ACC112 (cell line): Measurements from ENCODE around the gene ZFAND2A.
A peak's percentile ranks its signal among the peaks of the same experiment; 100 is the strongest.
"Not testable (repeated sequence)": the region's sequence is repeated elsewhere in the genome, so short reads cannot be mapped to it uniquely, and the experiment has no call there.

Experiments used
- H2AFZ ChIP-seq: fragments of 200-600 bp; sonication (generic); one replicate; pipeline ENCODE4 v1.6.0; 2017; ENCODE audit warnings: antibody characterized with exemption, low read length; ENCODE audit not compliant: unreplicated experiment
- H3K27ac ChIP-seq: fragments of 200-600 bp; sonication (generic); 2 replicates; pipeline ENCODE4 v1.5.1; 2014; ENCODE audit warnings: low read depth, mild to moderate bottlenecking, antibody characterized with exemption, low read length, moderate library complexity
- H3K27me3 ChIP-seq: fragments of 200-600 bp; sonication (generic); 2 replicates; pipeline ENCODE4 v1.6.1; 2014; ENCODE audit warnings: mild to moderate bottlenecking, antibody characterized with exemption, low read length, moderate library complexity, mixed read lengths; ENCODE audit not compliant: insufficient read depth
- H3K36me3 ChIP-seq: fragments of 200-600 bp; sonication (generic); 2 replicates; pipeline ENCODE4 v1.6.1; 2016; ENCODE audit warnings: mild to moderate bottlenecking, antibody characterized with exemption, low read length, moderate library complexity, mixed read lengths; ENCODE audit not compliant: insufficient read depth
- H3K4me1 ChIP-seq: fragments of 200-600 bp; sonication (generic); one replicate; pipeline ENCODE4 v1.6.1; 2016; ENCODE audit warnings: low read length, mixed read lengths; ENCODE audit not compliant: insufficient read depth, unreplicated experiment, control insufficient read depth
- H3K4me3 ChIP-seq: fragments of 200-600 bp; sonication (generic); 2 replicates; pipeline ENCODE4 v1.5.1; 2014; ENCODE audit warnings: mild to moderate bottlenecking, low read depth, low read length
- H3K79me2 ChIP-seq: fragments of 200-600 bp; sonication (generic); one replicate; pipeline ENCODE4 v1.6.0; 2016; ENCODE audit warnings: low read length; ENCODE audit not compliant: control insufficient read depth, unreplicated experiment, insufficient read depth

Gene ZFAND2A

DNA sequence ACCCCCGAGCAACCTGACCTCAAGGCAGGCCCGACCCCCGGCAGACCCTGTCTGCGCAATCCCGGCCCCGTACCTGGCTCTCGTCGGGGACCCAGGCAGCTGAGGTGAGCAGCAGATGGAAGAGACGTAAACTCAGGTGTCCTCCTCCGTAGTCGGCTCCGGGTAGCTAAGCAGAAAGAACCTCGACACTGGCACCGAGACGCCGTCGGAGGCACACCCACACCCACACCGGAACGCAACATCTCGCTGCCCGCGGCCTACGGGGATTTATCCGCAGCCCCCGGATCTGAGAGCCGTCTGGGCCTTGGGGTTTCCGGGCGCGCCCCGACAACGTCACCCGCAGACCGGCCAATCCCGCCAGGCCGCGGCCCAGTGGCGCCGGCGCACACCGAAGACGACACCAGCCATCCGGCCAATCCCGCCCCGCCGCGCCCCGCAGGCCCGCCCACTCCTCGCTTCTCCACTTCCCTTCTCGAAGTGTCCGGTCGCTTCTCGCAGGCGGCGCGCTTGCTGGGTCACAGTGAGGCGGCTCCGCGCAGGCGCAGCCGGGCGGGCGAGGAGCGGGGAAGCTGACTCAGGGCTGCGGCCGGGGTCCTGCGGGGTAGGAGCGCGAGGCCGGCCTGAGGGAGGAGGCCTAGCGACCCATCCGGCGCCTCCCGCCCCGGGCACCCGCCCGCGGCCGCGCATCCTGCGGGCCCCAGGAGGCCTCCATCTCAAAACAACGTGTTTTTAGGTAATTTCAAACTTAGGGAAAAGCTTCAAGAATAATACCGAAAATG is at the start of gene ZFAND2A:
Gene ZFAND2A (minus strand): TSS at position 306 of the 779 bp plus-strand sequence. CDS start 1,984 bp downstream, outside the sequence.
- H2AFZ ChIP-seq: peak within 1 kb of the TSS; percentile 70
- peaks cover 32% of the 10 kb centered on the region for H3K79me2 ChIP-seq
- H3K4me1 ChIP-seq: peaks cover 24% of the 10 kb centered on the region
- no peaks in the 10 kb centered on the region for H3K27me3 ChIP-seq
- peak within 1 kb of the TSS; percentile 78 for H3K27ac ChIP-seq
- H3K4me3 ChIP-seq: peak within 1 kb of the TSS; percentile 96
- peaks cover 12% of the 10 kb centered on the region; the same call in 1 of the 2 replicates for H3K36me3 ChIP-seq

DNA sequence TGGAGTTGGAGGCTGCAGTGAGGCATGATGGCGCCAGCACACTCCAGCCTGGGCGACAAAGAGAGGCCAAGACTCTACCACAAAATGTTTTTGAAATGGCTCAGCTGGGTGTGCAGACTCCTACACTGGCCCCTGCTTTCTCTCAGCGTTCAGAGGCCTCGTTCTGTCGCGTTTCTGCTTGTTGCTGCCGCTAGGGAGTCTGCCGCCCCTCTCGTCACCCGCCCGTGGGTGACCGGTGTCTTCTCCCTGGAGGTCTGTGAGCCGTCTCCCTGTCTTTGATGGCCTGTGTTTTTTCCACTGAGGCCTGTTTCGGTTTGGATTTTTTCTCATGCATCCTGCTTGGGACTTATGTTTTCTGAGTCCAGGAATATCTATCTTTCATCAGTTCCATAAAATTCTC is 49.1 kb upstream of the ZFAND2A start:
- Histone ChIP-seq H3K79me2 (no peaks in the 10 kb centered on the region), H3K4me1 (peaks cover 12% of the 10 kb centered on the region), H3K4me3 (no peak overlapping the region), H2AFZ (no peak overlapping the region), H3K27me3 (peaks cover 34% of the 10 kb centered on the region), H3K36me3 (no peaks in the 10 kb centered on the region), H3K27ac (no peak overlapping the region)

DNA sequence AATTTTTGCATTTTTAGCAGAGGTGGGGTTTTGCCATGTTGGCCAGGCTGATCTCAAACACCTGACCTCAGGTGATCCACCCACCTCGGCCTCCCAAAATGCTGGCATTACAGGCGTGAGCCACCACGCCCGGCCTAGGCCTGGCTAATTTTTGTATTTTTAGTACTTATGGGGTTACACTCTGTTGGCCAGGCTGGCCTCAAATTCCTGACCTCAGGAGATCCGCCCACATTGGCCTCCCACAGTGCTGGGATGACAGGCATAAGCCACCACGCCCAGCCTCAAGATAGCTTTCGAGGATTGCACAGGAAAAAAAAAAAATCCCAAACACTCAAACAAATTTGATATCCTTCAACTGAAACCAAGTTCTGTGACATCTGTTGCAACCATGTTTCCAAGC is 45.7 kb upstream of the ZFAND2A start:
- H3K4me1 ChIP-seq, H3K79me2 ChIP-seq, H3K27ac ChIP-seq, H2AFZ ChIP-seq, H3K36me3 ChIP-seq, H3K4me3 ChIP-seq, H3K27me3 ChIP-seq: not testable (repeated sequence)

GRCh38 chr7:1204460-1205140 is 44.6 kb upstream of the ZFAND2A start:
- no peaks in the 10 kb centered on the region for H3K27me3 ChIP-seq

DNA sequence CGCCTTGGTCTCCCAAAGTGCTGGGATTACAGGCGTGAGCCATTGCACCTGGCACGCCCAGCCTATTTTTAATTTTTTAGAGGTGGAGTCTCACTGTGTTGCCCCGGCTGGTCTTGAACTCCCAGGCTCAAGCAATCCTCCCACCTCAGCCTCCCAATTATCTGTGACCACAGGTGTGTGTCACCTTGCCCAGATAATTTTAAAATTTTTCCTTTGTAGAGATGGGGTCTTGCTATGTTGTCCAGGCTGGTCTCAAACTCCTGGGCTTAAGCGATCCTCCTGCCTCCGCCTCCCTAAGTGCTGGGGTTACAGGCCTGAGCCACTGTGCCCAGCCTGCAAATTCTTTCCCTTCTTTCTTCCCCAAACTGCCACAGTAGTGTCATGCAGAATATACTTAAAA is 42.9 kb upstream of the ZFAND2A start:
- H3K27me3 ChIP-seq, H2AFZ ChIP-seq, H3K36me3 ChIP-seq, H3K79me2 ChIP-seq, H3K27ac ChIP-seq, H3K4me1 ChIP-seq, H3K4me3 ChIP-seq: not testable (repeated sequence)

More at GRCh38 chr7:1204460-1205140, 44.6 kb upstream of the ZFAND2A start:
- Histone ChIP-seq H3K4me1 (no peaks in the 10 kb centered on the region), H2AFZ (no peak overlapping the region), H3K4me3 (no peak overlapping the region), H3K27ac (no peak overlapping the region), H3K79me2 (no peaks in the 10 kb centered on the region), H3K36me3 (no peaks in the 10 kb centered on the region)

DNA sequence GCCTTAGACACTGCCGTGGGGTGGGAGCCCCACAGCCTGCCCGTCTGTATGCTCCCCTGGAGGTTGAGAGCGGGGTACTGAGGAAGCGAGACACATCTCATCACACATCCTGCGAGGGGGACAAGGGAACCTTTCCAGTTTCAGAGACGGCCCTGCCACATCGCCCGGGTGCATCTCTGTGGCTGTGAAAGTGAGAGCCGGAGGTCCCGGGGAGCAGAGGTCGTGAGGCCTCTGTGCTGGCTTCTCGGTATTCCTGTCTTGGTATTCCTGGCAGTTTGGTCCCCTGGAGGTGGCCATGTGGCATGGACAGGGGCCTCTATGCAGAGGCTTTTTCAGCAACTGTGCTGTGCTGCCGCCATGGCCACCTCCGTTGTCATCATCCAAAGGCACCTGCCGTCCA is 41.9 kb upstream of the ZFAND2A start:
- Histone ChIP-seq H3K4me3 (no peak overlapping the region), H3K79me2 (no peaks in the 10 kb centered on the region), H3K27ac (no peak overlapping the region), H3K27me3 (no peaks in the 10 kb centered on the region), H3K4me1 (no peaks in the 10 kb centered on the region), H2AFZ (no peak overlapping the region), H3K36me3 (no peaks in the 10 kb centered on the region)

- Histone ChIP-seq H2AFZ (no peak overlapping the region), H3K27ac (no peak overlapping the region), H3K27me3 (0 out of 2 replicates have a peak, but pooled peaks cover 5% of the 10 kb centered on the region), H3K36me3 (no peaks in the 10 kb centered on the region), H3K4me3 (no peak overlapping the region), H3K79me2 (no peaks in the 10 kb centered on the region), H3K4me1 (no peaks in the 10 kb centered on the region)
Measured at GRCh38 chr7:1200045-1200444, 40.0 kb upstream of the ZFAND2A start.

DNA sequence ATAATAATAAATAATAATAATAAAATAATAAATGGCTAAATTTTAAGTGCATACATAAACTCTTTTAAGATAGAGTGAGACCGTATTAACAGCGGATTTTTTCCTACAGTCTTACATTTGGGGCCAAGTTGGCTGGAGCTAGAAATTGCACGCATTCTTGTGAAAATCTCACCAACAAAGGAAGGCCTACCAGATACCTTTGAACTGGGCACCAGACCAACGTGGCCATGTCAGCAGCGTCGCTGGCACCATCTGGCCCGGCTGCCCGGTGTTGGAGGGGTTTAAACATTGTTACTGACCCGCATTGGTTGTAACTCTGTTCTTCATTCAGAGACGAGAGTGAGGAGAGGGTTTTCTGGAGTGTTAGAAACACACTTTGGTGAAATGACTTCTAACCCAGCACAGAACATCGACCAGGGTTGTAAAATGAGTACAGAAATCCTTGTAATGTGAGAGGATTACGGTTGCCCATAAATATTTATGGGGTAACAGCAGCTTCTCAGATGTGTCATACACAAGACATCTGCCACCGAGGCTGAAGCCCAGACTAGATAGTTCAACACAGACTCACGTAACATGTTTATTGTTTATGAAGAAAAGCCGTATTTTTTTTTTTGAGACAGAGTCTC is 38.1 kb upstream of the ZFAND2A start:
- Histone ChIP-seq H3K27me3 (0 out of 2 replicates have a peak, but pooled peaks cover 5% of the 10 kb centered on the region), H3K79me2 (no peaks in the 10 kb centered on the region), H3K36me3 (no peaks in the 10 kb centered on the region), H3K4me3 (no peak overlapping the region), H2AFZ (no peak overlapping the region), H3K4me1 (no peaks in the 10 kb centered on the region), H3K27ac (no peak overlapping the region)

GRCh38 chr7:1196950-1197349 is 37.0 kb upstream of the ZFAND2A start:
- Histone ChIP-seq H3K27ac (no peak overlapping the region), H3K79me2 (no peaks in the 10 kb centered on the region), H3K4me3 (no peak overlapping the region), H3K4me1 (no peaks in the 10 kb centered on the region), H3K36me3 (no peaks in the 10 kb centered on the region), H2AFZ (no peak overlapping the region), H3K27me3 (0 out of 2 replicates have a peak, but pooled peaks cover 5% of the 10 kb centered on the region)

DNA sequence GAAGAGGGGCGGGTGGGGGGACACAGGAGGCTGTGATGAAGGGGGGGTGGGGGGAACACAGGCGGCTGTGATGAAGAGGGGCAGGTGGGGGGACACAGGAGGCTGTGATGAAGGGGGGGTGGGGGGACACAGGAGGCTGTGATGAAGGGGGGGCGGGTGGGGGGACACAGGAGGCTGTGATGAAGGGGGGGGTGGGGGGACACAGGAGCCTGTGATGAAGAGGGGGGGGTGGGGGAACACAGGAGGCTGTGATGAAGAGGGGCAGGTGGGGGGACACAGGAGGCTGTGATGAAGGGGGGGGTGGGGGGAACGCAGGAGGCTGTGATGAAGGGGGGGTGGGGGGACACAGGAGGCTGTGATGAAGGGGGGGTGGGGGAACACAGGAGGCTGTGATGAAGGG is 36.4 kb upstream of the ZFAND2A start:
- H3K27me3 ChIP-seq, H2AFZ ChIP-seq, H3K4me1 ChIP-seq, H3K79me2 ChIP-seq, H3K36me3 ChIP-seq, H3K4me3 ChIP-seq, H3K27ac ChIP-seq: not testable (repeated sequence)
